ENCODE measurements around the gene GPR39. TPM values are rescaled to one million over a fixed set of nuclear protein-coding genes. Genes with fewer than 3 reads are reported as not detected.

Gene GPR39
- total and polyA plus RNA-seq, 12 donors = 0.10 to 0.28 (median 0.17) TPM; not detected in 7

DNA sequence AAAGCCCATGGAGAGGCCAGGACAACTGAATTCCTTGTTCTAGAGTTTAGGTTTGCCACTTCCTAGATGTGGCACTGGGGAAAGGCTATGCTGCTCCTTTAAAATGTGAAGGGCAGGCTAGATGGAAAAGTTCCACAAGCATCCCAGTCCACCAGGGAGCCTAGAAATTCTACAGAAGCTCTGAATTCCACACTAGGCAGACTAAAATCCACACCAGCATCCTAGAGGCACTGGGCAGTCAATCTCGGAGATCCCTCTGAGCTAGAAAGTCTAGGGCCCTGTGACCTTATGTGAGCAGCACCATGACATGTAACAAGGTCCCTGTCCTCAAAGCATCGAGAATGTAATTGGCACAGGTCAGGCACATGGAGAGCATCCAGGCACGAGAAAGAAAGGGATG is 181.9 kb downstream of the GPR39 start:
- H3K4me3 ChIP-seq = no peak overlapping the region
- no peak for DNase-seq
- intact Hi-C loops (cut with DNase I) = no loop called here
- no peaks in the 10 kb centered on the region for H3K9me3 ChIP-seq (replicated peaks in 1 of 3)
- no peaks in the 10 kb centered on the region for H3K4me1 ChIP-seq (replicated peaks in 1 of 2)
- 60 to 73% (median 69%) methylated on average over 3 of the region's 3 CpGs for WGBS, 4 donors
- H3K27ac ChIP-seq = no peak overlapping the region
- no peak for TF ChIP-seq POLR2A (IDR thresholded peaks at IDR 0.05)
- TF ChIP-seq, protein P1, sequence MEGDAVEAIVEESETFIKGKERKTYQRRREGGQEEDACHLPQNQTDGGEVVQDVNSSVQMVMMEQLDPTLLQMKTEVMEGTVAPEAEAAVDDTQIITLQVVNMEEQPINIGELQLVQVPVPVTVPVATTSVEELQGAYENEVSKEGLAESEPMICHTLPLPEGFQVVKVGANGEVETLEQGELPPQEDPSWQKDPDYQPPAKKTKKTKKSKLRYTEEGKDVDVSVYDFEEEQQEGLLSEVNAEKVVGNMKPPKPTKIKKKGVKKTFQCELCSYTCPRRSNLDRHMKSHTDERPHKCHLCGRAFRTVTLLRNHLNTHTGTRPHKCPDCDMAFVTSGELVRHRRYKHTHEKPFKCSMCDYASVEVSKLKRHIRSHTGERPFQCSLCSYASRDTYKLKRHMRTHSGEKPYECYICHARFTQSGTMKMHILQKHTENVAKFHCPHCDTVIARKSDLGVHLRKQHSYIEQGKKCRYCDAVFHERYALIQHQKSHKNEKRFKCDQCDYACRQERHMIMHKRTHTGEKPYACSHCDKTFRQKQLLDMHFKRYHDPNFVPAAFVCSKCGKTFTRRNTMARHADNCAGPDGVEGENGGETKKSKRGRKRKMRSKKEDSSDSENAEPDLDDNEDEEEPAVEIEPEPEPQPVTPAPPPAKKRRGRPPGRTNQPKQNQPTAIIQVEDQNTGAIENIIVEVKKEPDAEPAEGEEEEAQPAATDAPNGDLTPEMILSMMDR (IDR thresholded peaks at IDR 0.05) = no peak
- no peaks in the 10 kb centered on the region for H3K36me3 ChIP-seq (replicated peaks in 1 of 2)
- H3K27me3 ChIP-seq = no peaks in the 10 kb centered on the region

- DNase-seq = no peak
- WGBS, 4 donors = 79 to 91% (median 86%) methylated on average over 4 of the region's 4 CpGs
- no peaks in the 10 kb centered on the region for H3K4me1 ChIP-seq (replicated peaks in 1 of 2)
These were observed 183.0 kb downstream of the GPR39 start for GRCh38 chr2:132599556-132599955.

GRCh38 chr2:132604561-132604960 is 188.0 kb downstream of the GPR39 start:
- Histone ChIP-seq H3K4me3 (no peak overlapping the region), H3K9me3 (replicated peaks in 1 of 3) (no peaks in the 10 kb centered on the region), H3K4me1 (replicated peaks in 1 of 2) (no peaks in the 10 kb centered on the region), H3K36me3 (replicated peaks in 1 of 2) (no peaks in the 10 kb centered on the region), H3K27me3 (no peaks in the 10 kb centered on the region), H3K27ac (no peak overlapping the region)
- no peak for DNase-seq
- intact Hi-C loops (cut with DNase I) = no loop called here
- TF ChIP-seq, protein P1 (IDR thresholded peaks at IDR 0.05) = no peak
- no peak for TF ChIP-seq POLR2A (IDR thresholded peaks at IDR 0.05)
- WGBS, 4 donors = 75 to 96% (median 80%) methylated on average over 1 of the region's 1 CpG

More at GRCh38 chr2:132599556-132599955, 183.0 kb downstream of the GPR39 start:
- no peaks in the 10 kb centered on the region for H3K27me3 ChIP-seq
- H3K27ac ChIP-seq = no peak overlapping the region
- intact Hi-C loops (cut with DNase I) = no loop called here
- TF ChIP-seq POLR2A (IDR thresholded peaks at IDR 0.05) = no peak
- TF ChIP-seq, protein P1 (IDR thresholded peaks at IDR 0.05) = no peak
- H3K36me3 ChIP-seq (replicated peaks in 1 of 2) = no peaks in the 10 kb centered on the region
- H3K9me3 ChIP-seq (replicated peaks in 1 of 3) = no peaks in the 10 kb centered on the region
- no peak overlapping the region for H3K4me3 ChIP-seq

DNA sequence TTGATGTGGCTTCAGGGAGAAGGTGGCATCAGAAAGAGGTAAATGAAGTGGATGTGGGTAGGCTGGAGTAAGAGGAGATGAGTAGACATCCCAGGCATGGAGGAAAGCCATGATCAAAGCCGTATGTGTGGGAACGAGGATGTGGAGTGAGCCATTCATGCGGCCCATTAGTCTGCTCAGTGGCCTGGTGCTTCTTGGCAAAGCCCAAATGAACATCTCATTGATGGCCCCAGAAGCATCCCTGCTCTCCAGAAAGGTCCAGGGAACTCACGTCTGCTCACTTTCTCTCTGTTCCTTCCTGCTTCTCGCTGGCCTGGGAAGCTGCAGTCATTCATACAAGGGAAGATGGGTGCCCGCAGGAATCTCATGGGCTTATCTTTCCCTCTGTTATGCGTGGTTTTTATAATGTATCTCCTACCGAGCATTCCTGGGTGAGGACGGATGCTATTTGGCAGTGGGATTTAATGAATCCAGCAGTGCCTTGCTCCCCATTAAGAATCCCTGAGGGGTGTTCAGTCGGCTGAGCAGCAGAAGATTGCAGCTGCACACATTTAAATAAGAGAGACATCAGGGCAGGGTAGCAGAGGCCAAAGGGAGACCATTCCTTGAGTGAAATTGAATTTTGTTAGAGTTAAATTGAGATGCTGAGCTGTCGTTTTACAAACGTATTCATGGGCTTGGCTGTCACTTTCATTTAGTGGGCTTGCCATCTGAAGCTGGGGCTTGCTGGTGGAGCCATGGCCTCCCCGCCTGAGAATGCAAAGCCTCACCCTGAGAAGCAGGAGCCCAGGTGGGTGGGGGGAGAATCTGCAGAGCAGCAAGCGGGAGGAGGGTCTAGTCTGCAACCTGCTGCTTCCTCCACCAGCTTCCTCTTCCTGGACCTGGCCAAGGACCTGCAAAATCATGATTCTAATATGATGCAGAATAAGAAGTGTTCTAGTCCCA is 188.9 kb downstream of the GPR39 start:
- 67 to 79% (median 75%) methylated on average over 14 of the region's 14 CpGs for WGBS, 4 donors
- TF ChIP-seq, protein P1 (IDR thresholded peaks at IDR 0.05) = no peak
- TF ChIP-seq POLR2A (IDR thresholded peaks at IDR 0.05) = no peak
- Histone ChIP-seq H3K9me3 (replicated peaks in 1 of 3) (no peaks in the 10 kb centered on the region), H3K27me3 (no peaks in the 10 kb centered on the region), H3K27ac (no peak overlapping the region), H3K4me3 (no peak overlapping the region), H3K36me3 (replicated peaks in 1 of 2) (no peaks in the 10 kb centered on the region), H3K4me1 (replicated peaks in 1 of 2) (no peaks in the 10 kb centered on the region)
- intact Hi-C loops (cut with DNase I) = no loop called here
- DNase-seq = no peak

Data from adrenal gland (tissue), 12 donors.